Activated CD4-positive, alpha-beta T cell treated with anti-CD3 and anti-CD28 coated beads for 48 hours (primary cell): Measurements from ENCODE around the gene ARHGEF10L.

Experiments used
- DNase-seq: peaks from one replicate; pipeline ENCODE4 v3.0.0-alpha.2; 2020

Gene ARHGEF10L

GRCh38 chr1:17663646-17664045 lies 124.1 kb downstream of the ARHGEF10L start:
- no peak for DNase-seq

- no peak for DNase-seq
Observed at GRCh38 chr1:17664322-17664721, 124.8 kb downstream of the ARHGEF10L start.

- no peak for DNase-seq
Observed at GRCh38 chr1:17665054-17665453, 125.6 kb downstream of the ARHGEF10L start.

GRCh38 chr1:17665950-17666720 lies 126.6 kb downstream of the ARHGEF10L start:
- no peak for DNase-seq

GRCh38 chr1:17667641-17668040 lies 128.1 kb downstream of the ARHGEF10L start:
- DNase-seq: no peak

- DNase-seq: no peak
Observed at GRCh38 chr1:17668195-17668594, 128.7 kb downstream of the ARHGEF10L start.

- DNase-seq: no peak
Observed at GRCh38 chr1:17668624-17669175, 129.2 kb downstream of the ARHGEF10L start.

GRCh38 chr1:17669305-17669704 lies 129.8 kb downstream of the ARHGEF10L start:
- no peak for DNase-seq

- DNase-seq: no peak
Observed at GRCh38 chr1:17669866-17670451, 130.5 kb downstream of the ARHGEF10L start.

GRCh38 chr1:17670587-17671313 lies 131.3 kb downstream of the ARHGEF10L start:
- no peak for DNase-seq

- no peak for DNase-seq
Observed at GRCh38 chr1:17671314-17671705, 131.8 kb downstream of the ARHGEF10L start.

- DNase-seq: no peak
Observed at GRCh38 chr1:17671741-17672140, 132.2 kb downstream of the ARHGEF10L start.

- DNase-seq: no peak
Observed at GRCh38 chr1:17672226-17672625, 132.7 kb downstream of the ARHGEF10L start.

GRCh38 chr1:17673329-17674072 lies 134.0 kb downstream of the ARHGEF10L start:
- no peak for DNase-seq

- DNase-seq: no peak
Observed at GRCh38 chr1:17674726-17675500, 135.4 kb downstream of the ARHGEF10L start.

- DNase-seq: no peak
Observed at GRCh38 chr1:17675744-17676143, 136.2 kb downstream of the ARHGEF10L start.

GRCh38 chr1:17676387-17677060 lies 137.0 kb downstream of the ARHGEF10L start:
- DNase-seq: no peak

GRCh38 chr1:17678011-17678410 lies 138.5 kb downstream of the ARHGEF10L start:
- no peak for DNase-seq

- no peak for DNase-seq
Observed at GRCh38 chr1:17679856-17680255, 140.4 kb downstream of the ARHGEF10L start.

GRCh38 chr1:17680308-17680707 lies 140.8 kb downstream of the ARHGEF10L start:
- no peak for DNase-seq

- DNase-seq: no peak
Observed at GRCh38 chr1:17682400-17682799, 142.9 kb downstream of the ARHGEF10L start.

GRCh38 chr1:17683598-17683997 lies 144.1 kb downstream of the ARHGEF10L start:
- no peak for DNase-seq
